ENCODE results near the gene PSKH1.

GRCh38 chr16:67948015-67948414 is 55.0 kb downstream of the PSKH1 start:
- TF ChIP-seq EZH2 (IDR thresholded peaks at IDR 0.05; ENCODE audit: insufficient read depth, poor library complexity, severe bottlenecking) = no peak
- TF ChIP-seq EZH2phosphoT487 (IDR thresholded peaks at IDR 0.05; ENCODE audit: insufficient read depth, low read depth) = no peak
